Measurements from ENCODE around the gene ENTPD5.

- no peak for TF ChIP-seq CTCF (tag by site-specific recombination; IDR thresholded peaks at IDR 0.05)
- TF ChIP-seq BCL11A (tag by site-specific recombination; IDR thresholded peaks at IDR 0.05; ENCODE audit: low read depth), result no peak
- no peak for TF ChIP-seq SP2 (tag by site-specific recombination; IDR thresholded peaks at IDR 0.05)
- TF ChIP-seq ZNF639 (tag by site-specific recombination; IDR thresholded peaks at IDR 0.05), result no peak
- TF ChIP-seq REST (tag by site-specific recombination; IDR thresholded peaks at IDR 0.05), result no peak
- no peak for TF ChIP-seq ZNF530 (tag by site-specific recombination; IDR thresholded peaks at IDR 0.05; ENCODE audit: low read depth)
- TF ChIP-seq ZFP37 (tag by site-specific recombination; IDR thresholded peaks at IDR 0.05), result no peak
- no peak for TF ChIP-seq SP7 (tag by site-specific recombination; IDR thresholded peaks at IDR 0.05)
- TF ChIP-seq ATF2 (tag by site-specific recombination; IDR thresholded peaks at IDR 0.05; ENCODE audit: low read depth), result no peak
- TF ChIP-seq ZNF610 (tag by site-specific recombination; IDR thresholded peaks at IDR 0.05; ENCODE audit: borderline replicate concordance), result no peak
- TF ChIP-seq OSR2 (tag by site-specific recombination; IDR thresholded peaks at IDR 0.05), result no peak
- TF ChIP-seq PRDM4 (tag by site-specific recombination; IDR thresholded peaks at IDR 0.05), result no peak
Observed at GRCh38 chr14:74014299-74014698, 4.8 kb downstream of the ENTPD5 start.
